Loucy (cell line): ENCODE results near the gene EEFSEC.

Source experiments
- H2AFZ ChIP-seq: fragments of 200-600 bp; sonication (generic); 2 replicates; pipeline ENCODE4 v1.6.0; 2016; ENCODE audit warnings: antibody characterized with exemption, mild to moderate bottlenecking, low read length, moderate library complexity
- H3F3A ChIP-seq: fragments of 200-600 bp; 2 replicates; pipeline ENCODE4 v1.6.0; 2016; ENCODE audit warnings: antibody characterized with exemption, low read depth, mild to moderate bottlenecking
- H3K27me3 ChIP-seq: fragments of 200-600 bp; sonication (generic); 2 replicates; pipeline ENCODE4 v1.6.1; 2014; ENCODE audit warnings: low read length, mild to moderate bottlenecking; ENCODE audit not compliant: insufficient read depth, poor library complexity, severe bottlenecking
- H3K36me3 ChIP-seq: fragments of 200-600 bp; sonication (generic); 2 replicates; pipeline ENCODE4 v1.6.1; 2016; ENCODE audit warnings: low read length; ENCODE audit not compliant: insufficient read depth
- H3K4me1 ChIP-seq: fragments of 200-600 bp; sonication (generic); 2 replicates; pipeline ENCODE4 v1.5.1; 2014; ENCODE audit warnings: low read length, mild to moderate bottlenecking; ENCODE audit not compliant: insufficient read depth, poor library complexity, severe bottlenecking
- H3K4me2 ChIP-seq: fragments of 200-600 bp; sonication (generic); 2 replicates; pipeline ENCODE4 v1.6.0; 2014; ENCODE audit warnings: antibody characterized with exemption, low read length, low read depth, mild to moderate bottlenecking; ENCODE audit not compliant: poor library complexity, severe bottlenecking
- H3K4me3 ChIP-seq: fragments of 200-600 bp; sonication (generic); 2 replicates; pipeline ENCODE4 v1.5.1; 2014; ENCODE audit warnings: low read length, mild to moderate bottlenecking, mixed read lengths; ENCODE audit not compliant: poor library complexity, severe bottlenecking
- H3K79me2 ChIP-seq: fragments of 200-600 bp; sonication (generic); 2 replicates; pipeline ENCODE4 v1.6.1; 2014; ENCODE audit warnings: low read length; ENCODE audit not compliant: insufficient read depth
- H3K9ac ChIP-seq: fragments of 200-600 bp; sonication (generic); 2 replicates; pipeline ENCODE4 v1.6.0; 2014; ENCODE audit warnings: mild to moderate bottlenecking, low read depth, low read length, moderate library complexity; ENCODE audit not compliant: poor library complexity, severe bottlenecking
- H3K9me2 ChIP-seq: fragments of 200-600 bp; sonication (generic); replicated peaks from 2 replicates; pipeline ENCODE4 v1.6.1; 2016; ENCODE audit warnings: low read depth, low read length, mixed read lengths
- H3K9me3 ChIP-seq: fragments of 200-600 bp; sonication (generic); 2 replicates; pipeline ENCODE4 v1.6.1; 2014; ENCODE audit warnings: mild to moderate bottlenecking, antibody characterized with exemption, low read length, low read depth; ENCODE audit not compliant: insufficient read depth
- H4K20me1 ChIP-seq: fragments of 200-600 bp; sonication (generic); 2 replicates; pipeline ENCODE4 v1.6.0; 2014; ENCODE audit warnings: antibody characterized with exemption, low read length, mild to moderate bottlenecking; ENCODE audit not compliant: insufficient read depth, poor library complexity, severe bottlenecking
- EZH2phosphoT487 ChIP-seq: fragments of 200-600 bp; IDR thresholded peaks from 2 replicates; pipeline ENCODE4 v1.6.1; 2018; ENCODE audit warnings: antibody characterized with exemption, mild to moderate bottlenecking, moderate library complexity, borderline replicate concordance
- TF ChIP-seq, protein P1 (sequence below): fragments of 200-600 bp; sonication (generic); conservative IDR thresholded peaks from 2 replicates; pipeline ENCODE4 v1.5.1; 2014; ENCODE audit warnings: mild to moderate bottlenecking, antibody characterized with exemption, low read length

Gene EEFSEC

DNA sequence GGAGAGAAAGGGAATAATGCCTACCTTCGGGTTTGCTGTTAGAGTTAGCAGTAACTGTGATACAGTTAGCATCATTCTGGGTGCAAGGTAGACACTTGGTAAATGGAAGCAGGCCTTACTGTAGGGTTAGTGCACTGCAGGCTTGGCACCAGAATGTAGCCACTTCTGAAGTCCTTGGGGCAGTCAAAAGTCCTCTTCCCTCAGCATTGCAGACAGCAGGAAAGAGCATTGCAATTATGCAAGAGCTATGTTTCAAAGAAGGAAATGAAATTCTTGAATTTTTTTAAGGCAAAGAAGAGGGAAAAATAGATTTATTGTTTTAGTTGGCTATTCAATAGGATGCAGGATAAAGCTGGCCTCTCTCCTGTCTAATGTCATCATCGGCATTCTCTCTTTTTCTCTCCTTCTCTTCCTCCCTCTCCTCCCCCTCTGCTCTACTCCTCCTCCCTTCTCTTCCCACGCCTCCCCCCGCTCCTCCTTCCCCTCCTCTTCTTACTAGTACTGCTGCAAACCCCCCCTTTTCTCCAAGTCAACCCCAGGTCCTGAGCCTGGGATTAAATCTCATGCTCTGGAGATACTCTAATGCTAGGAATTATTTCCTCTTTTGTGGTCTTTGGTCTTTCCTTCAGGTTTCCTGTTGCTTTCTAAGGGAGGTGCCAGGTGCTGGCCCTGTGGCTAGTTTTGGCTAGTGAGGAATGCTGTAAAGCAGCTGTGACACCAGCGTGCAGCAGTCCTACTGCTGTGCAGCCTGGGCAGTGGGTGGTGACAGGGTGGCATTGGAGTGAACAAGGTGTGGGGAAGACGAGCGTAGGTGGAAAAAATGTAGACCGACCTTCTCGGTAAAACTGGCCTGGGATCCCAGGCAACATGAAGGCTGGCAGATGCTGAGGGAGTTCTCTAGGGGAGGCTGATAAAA, 21.7 kb downstream of the EEFSEC start:
- no peaks in the 10 kb centered on the region for H3K9me2 ChIP-seq
- no peak overlapping the region for H3K4me3 ChIP-seq
- H3F3A ChIP-seq = no peaks in the 10 kb centered on the region
- no peaks in the 10 kb centered on the region for H4K20me1 ChIP-seq
- H3K4me2 ChIP-seq = no peak overlapping the region
- H3K79me2 ChIP-seq = peaks cover 19% of the 10 kb centered on the region; the same call in 1 of the 2 replicates
- H2AFZ ChIP-seq = no peak overlapping the region
- H3K36me3 ChIP-seq = no peaks in the 10 kb centered on the region
- peaks cover 18% of the 10 kb centered on the region for H3K4me1 ChIP-seq
- H3K9me3 ChIP-seq = no peaks in the 10 kb centered on the region
- H3K27me3 ChIP-seq = no peaks in the 10 kb centered on the region
- H3K9ac ChIP-seq = no peak overlapping the region
- TF ChIP-seq EZH2phosphoT487 = no peak
- TF ChIP-seq, protein P1, sequence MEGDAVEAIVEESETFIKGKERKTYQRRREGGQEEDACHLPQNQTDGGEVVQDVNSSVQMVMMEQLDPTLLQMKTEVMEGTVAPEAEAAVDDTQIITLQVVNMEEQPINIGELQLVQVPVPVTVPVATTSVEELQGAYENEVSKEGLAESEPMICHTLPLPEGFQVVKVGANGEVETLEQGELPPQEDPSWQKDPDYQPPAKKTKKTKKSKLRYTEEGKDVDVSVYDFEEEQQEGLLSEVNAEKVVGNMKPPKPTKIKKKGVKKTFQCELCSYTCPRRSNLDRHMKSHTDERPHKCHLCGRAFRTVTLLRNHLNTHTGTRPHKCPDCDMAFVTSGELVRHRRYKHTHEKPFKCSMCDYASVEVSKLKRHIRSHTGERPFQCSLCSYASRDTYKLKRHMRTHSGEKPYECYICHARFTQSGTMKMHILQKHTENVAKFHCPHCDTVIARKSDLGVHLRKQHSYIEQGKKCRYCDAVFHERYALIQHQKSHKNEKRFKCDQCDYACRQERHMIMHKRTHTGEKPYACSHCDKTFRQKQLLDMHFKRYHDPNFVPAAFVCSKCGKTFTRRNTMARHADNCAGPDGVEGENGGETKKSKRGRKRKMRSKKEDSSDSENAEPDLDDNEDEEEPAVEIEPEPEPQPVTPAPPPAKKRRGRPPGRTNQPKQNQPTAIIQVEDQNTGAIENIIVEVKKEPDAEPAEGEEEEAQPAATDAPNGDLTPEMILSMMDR = no peak

DNA sequence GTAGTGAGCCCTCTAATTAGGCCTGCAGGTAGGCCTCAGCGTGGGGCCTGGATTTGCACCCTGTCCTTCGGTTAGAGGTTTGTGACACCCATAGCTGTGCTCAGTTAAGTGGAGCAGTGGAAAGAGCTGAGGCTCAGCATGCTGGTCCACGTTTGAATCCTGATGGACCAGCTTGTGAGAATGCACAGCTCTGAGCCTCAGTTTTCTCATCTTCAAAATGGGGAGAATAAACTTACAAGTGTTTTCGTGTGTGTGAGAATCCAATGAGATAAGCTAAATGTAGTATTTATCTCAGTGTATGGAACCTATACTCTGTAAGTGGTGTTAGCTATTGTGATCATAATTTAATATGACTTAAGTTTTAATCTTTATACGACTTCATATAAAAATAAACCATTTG, 22.5 kb downstream of the EEFSEC start:
- no peaks in the 10 kb centered on the region for H4K20me1 ChIP-seq
- TF ChIP-seq, protein P1 = no peak
- no peaks in the 10 kb centered on the region for H3K36me3 ChIP-seq
- no peaks in the 10 kb centered on the region for H3K9me2 ChIP-seq
- no peak overlapping the region for H3K9ac ChIP-seq
- H2AFZ ChIP-seq = no peak overlapping the region
- H3K4me1 ChIP-seq = peaks cover 18% of the 10 kb centered on the region
- H3K79me2 ChIP-seq = peaks cover 20% of the 10 kb centered on the region; the same call in 1 of the 2 replicates
- no peaks in the 10 kb centered on the region for H3F3A ChIP-seq
- H3K4me3 ChIP-seq = no peak overlapping the region
- no peaks in the 10 kb centered on the region for H3K27me3 ChIP-seq
- H3K4me2 ChIP-seq = no peak overlapping the region
- H3K9me3 ChIP-seq = no peaks in the 10 kb centered on the region

DNA sequence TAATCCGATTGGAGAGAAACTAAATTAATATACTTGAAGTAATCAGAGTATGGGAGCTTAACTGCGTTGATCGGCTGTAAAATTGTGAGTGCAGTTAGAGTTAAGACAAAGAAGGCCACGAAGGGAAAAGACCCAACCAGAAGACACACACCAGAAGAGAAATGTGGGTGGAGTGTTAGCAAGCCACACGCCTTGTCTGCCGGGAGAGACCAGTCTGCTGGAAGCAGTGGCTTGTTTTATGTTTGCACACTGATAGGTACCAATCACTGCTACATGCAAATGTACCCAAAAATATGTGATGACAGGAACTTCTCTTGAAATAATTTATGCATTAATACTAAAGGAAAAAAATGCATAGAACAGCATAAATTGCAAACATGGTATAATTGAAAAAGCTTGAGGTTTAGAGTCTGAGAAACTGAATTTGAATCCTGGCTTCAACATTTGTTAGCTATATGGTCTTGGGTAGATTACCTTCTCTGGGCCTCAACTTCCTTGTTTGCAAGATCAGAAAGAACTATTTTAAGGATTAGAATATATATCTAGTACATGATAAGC, 23.1 kb downstream of the EEFSEC start:
- peaks cover 23% of the 10 kb centered on the region; the same call in 1 of the 2 replicates for H3K79me2 ChIP-seq
- H3K9ac ChIP-seq = no peak overlapping the region

More for the DNA sequence above, 23.1 kb downstream of the EEFSEC start:
- no peaks in the 10 kb centered on the region for H3K9me2 ChIP-seq
- no peak overlapping the region for H3K4me2 ChIP-seq
- H3F3A ChIP-seq = no peaks in the 10 kb centered on the region
- TF ChIP-seq, protein P1 = no peak
- no peak for TF ChIP-seq EZH2phosphoT487
- H3K27me3 ChIP-seq = no peaks in the 10 kb centered on the region
- H4K20me1 ChIP-seq = no peaks in the 10 kb centered on the region
- H3K4me1 ChIP-seq = peaks cover 18% of the 10 kb centered on the region
- H2AFZ ChIP-seq = no peak overlapping the region
- H3K36me3 ChIP-seq = no peaks in the 10 kb centered on the region
- H3K4me3 ChIP-seq = no peak overlapping the region
- H3K9me3 ChIP-seq = no peaks in the 10 kb centered on the region
